Midbrain (tissue), 1 donor: ENCODE results near the gene NOX5.
A peak's percentile ranks its signal among the peaks of the same experiment; 100 is the strongest.
"Not testable (repeated sequence)": the region's sequence is repeated elsewhere in the genome, so short reads cannot be mapped to it uniquely, and the experiment has no call there.

Source experiments
- DNase-seq: peaks from one replicate; lab custom pipeline; 2025; lab: John Stamatoyannopoulos, UW

Gene NOX5

DNA sequence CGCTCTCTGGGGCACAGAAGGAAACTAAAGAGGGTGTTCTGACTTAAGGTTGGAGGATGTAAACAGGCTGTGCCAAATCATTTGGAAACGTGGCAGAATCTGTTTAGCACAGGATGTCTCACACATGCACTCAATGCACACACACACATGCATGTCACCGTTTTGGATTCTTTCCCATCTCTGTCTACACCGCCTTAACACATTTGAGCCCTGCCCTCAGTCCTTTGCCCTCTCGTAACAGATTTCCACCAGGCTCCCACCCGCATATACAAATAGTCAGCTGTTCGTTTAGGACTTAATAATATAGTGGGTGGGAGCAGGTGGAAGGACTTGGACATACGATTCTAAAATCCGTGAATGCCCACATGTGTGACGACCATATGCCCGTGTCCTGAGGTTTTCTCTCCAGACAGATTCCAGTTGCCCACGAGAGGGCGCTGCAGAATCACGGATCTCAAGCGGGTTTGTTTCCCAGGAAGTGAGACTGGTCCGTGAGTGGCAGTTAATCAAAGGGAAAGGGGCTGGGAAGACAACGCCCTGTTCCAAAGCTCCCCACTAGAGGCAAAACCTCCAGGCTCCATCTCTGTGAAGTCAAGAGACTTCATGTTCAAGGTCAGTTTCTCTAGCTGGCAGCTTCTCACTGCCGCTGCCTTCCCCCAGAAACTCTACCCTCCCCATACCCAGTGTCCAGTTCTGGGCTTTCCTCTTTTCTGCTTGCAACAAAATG lies 44.5 kb downstream of the NOX5 start:
- peak; percentile 89 for DNase-seq

DNA sequence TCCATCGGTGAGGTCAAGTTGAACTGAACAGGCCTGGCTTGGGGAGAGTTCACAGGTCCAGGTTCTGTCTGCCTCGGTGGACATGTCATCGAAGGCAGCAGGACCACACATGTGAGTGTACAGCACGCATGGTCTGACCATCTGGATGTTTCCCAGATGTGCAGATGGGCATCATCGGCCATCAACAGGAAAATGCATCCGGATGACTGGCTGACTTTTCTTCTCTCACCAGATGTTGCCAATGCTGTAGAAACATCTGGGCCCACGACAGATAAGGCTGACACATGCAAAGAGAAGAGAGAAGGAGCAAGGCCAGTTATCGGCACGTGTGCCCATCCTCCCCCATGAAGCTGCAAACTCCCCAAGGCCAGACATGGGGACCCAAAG lies 45.1 kb downstream of the NOX5 start:
- no peak for DNase-seq

DNA sequence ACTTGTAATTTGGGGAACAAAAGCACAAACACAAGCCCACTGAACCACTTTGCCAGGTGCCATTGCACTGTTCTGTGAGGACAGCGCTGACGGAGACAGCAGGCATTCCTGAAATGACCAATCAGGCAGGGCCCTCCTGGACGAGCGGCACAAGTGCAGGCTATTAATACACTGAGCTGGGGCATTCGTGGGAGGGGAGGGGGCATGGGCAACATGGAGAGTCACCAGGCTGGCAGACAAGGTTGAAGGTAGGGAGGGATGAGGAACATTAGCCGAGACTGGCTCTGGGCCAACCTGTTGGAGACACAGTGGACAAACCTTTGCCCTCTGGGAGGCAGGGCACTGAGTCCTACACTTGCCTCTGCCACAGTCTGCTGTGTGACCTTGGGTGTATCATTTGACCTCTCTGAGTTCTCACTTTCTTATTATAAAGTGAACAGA lies 45.6 kb downstream of the NOX5 start:
- no peak for DNase-seq

DNA sequence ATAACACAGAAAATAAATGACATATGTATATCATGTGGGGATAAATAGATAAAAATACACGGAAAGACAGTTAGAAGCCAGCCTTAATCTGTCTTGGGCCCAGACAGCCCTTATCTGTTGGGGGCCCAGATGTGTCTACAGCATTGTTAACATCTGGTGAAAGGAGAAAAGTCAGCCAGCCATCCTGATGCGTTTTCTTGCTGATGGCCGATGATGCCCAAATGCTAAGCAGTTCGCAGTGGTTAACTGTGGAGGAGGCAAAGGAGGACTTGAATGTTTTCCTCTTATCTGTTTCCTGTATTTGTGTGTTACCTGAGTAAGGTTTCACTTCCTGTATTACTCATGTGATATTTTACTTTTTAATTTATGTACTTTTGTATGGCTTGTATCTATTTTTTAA lies 46.2 kb downstream of the NOX5 start:
- no peak for DNase-seq

DNA sequence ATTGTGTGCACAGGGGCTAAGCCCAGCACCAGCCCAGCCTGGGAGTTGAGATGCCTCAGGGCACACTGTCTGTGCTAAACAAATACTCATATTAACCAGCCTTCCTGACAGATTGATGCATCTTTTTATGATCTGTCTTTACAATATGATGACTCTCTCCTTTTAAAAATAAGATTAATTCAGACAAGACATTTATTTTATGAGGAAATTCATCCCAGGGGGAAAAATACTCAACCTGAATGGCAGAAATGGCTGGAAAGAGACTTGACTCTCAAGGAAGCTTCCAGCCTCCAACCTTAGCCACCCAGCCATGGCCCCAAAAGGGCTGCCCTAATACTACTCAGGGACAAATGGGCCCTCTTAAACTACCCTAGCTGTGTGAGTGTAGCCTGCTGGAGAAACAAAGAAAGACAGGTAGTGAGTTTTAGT lies 46.9 kb downstream of the NOX5 start:
- no peak for DNase-seq

DNA sequence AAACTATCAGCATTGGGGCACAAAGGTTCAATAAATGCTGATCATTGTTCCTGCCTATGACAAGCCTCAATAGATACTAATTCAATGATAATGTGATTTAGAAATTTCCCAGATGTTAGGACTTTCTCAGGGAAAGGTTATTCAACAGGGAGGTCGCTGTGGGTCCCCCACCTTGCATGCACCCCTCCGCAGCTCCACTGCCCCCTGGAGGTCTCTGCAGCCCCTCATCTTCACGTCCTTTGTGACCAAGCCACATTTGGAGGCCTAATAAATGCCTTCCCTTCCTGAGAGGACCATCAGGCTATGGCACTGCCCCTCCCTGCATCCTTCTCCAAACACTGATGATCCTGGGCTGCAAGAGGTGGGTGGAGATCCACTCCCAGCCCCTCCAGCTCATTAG lies 50.2 kb downstream of the NOX5 start:
- no peak for DNase-seq

DNA sequence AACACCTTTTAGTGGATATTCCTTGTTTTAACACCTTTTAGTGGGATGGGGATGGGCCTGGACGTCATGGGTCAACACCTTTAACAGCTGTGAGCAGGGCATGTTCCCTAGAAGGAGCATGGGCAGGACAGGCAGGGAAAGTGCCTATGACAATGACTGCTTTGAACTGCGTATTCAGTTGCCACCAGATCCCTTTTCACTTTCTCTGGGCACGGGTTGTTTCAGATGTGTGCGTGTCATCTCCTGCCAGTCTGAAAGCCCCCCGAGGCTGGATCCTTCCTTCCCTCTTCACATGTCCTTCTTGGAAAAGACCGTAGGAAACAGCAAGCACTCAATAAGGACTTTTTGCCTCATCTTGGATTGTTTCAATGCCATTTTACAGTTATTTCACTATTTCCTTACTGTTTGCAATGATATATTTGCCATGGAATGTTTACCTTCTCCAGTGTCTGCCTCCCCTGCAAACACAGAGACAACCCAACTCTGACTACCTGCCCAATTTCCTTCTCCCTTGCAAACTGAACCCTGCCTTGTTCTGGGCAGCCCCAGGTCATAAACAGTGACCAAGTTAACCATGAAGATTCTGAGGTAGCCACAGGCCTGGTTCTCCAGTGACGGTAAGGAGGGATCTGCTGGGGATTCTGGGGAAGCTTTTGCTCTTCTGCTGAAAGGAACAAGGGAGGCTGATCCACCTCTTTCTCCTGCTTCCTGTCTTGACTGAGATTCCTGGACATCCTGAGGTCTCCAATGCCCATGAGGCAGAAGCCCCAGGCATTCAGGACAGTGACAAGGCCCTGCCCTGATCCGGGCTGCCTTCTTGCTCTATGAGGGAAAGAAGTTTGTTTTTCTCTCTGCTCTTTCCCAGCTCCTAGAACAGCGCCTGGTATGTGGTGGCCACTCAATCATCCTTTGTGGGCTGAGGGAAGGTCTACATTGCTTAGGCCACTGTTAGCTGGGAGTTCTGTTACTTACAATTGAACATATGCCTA lies 51.8 kb downstream of the NOX5 start:
- no peak for DNase-seq

DNA sequence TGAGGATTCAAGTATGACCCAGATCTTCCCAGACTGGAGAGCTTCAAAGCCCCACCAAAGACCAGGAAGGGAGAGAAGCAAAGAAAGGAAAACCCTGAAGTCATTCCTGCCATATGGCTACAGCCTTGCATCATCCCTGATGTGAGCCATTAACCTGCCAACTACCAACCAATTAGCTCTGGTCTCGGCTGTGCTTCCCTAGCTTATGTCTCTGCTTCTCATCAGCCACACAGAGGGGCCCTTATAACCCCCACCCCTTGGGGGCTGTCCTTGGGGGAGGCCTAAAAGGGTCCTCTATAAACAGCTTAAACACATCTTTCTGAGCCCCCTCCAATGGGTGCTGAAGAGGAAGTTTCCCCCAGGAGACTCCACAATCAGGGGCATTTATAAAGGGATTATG lies 52.8 kb downstream of the NOX5 start:
- DNase-seq, result no peak

DNA sequence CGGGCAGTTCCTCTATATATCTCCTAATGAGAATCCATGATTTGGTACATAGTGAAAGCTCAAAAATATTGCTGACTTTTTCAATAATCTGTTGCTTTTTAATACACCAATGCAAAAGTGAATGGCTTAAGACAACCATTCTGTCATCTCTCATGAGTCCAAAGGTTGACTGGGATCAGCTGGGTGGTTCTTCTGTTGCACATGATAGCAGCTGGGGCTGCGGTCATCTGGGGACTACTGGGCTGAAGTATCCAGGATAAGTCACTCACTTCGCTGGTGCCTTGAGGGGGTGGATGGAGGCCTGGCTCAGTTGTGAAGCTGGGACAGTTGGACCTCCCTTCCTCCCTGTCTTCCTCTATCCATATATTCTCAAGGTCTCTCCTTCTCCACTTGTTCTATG lies 53.7 kb downstream of the NOX5 start:
- no peak for DNase-seq

DNA sequence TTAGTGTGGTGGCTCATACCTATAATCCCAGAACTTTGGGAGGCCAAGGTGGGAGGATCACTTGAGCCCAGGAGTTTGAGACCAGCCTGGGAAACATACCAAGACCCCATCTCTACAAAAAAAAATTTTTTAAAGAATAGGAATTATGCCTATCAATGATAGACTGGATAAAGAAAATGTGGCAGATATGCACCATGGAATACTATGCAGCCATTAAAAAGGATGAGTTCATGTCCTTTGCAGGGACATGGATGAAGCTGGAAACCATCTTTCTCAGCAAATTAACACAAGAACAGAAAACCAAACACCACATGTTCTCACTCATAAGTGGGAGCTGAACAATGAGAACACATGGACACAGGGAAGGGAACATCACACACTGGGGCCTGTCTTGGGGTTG lies 54.8 kb downstream of the NOX5 start:
- DNase-seq, result not testable (repeated sequence)

DNA sequence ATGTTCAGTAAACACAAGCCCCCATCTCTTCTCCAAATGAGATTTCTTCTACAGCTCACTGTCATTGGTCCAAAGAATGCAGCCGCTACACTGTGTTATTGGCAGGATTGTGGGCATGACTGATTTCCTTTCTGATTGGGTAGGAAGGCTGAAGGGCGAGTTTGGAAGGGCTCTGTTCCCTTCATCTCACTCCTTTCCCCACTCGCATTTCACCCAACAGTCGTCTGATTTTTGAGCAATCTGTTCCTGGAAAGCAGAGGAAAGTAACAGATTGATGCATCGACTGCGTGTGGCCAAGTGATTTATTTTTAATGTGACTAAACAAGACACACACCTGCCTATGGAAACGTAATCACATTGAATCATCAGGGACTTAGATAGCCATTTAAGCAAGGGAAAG lies 55.5 kb downstream of the NOX5 start:
- DNase-seq, result no peak

DNA sequence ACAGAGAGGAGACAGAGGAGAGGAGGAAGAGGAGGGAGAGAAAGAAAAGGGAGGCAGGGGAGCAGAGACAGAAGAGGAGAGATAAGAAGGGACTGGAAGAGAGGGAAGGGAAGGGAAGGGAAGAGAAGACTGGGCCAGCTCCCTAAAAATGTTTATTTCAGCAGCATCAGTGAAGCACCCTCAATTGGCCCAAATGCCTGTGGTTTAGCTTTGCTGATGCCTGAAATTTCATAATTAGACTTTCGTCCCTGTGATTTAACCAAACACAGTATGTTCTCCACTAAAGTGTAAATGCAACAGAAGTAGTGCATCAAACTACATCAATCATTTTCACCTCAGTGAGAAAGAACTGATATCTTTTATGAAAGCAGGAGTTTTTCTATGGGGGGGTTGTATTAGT lies 55.9 kb downstream of the NOX5 start:
- no peak for DNase-seq

DNA sequence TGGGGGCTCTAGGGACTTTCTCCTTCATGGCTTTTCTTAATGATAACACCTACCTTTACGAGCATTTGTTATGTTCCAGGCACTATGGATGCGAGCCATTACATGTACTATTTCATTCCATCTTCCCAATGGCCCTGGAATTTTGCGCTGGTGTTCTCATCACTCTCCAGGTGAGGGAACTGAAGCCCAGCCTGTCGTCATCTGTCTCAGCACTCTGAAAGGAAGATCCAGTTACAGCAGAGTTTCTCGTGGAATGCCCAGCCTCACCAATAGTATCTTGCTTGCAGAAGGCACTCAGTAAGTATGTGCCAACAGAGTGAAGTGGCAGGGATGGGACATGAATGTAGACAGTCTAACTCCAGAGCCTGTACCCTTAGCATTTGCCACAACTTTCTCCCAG lies 56.8 kb downstream of the NOX5 start:
- DNase-seq, result no peak

DNA sequence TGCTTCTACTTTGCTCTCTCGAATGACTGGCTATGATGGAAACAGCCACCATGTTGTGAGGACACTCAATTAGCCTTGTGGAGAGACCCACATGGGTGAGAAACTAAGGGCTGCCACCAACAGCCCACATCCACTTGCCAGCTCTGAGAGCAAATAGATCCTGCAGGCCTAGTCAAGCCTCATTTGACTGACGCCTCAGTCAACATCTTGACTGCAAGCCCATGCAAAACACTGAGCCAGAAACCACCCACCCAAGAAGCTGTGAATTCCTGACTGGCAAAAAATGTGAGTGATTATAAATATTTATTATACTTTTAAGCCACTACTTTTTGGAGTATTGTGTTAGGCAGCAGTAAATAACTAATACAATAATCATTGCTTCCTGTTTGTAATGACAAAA lies 58.4 kb downstream of the NOX5 start:
- DNase-seq, result no peak

DNA sequence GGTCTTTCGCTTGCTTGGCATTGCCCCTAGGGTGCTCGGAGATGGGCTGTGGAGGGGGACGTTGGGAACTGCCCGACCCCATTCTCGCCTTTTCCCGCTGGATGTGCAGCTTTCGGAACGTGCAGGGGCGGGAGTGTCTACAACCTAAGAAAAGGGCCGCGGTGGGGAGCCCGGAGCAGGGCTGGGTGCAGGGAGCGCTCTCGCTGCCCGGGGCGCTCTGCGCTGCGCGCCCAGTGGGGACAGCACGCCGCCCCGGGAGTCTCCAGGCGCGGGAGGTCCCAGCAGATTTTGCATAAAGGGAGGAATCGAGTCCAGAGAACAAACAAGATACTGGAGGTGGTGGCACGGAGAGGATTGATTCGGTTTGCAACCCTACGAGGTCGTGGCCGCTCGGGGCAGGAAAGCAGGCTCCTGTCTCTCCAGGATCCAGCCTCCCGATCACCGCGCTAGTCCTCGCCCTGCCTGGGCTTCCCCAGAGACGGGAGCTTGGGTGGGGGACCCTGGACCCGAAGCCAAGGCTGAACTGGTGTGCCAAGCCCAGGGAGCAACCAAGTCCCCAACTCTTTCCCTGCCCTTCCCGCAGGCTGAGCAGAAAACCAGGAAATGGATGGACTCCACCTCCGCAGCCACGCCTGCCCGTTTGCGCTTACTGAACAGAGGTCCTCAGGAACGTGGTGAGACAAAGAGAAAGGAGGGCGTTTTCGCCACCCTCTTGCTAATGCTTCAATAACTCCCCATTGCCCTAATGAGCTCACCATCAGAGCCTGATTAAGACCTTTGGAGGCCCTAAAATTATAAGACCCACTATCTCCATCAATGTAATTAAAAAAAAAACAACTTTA lies 59.7 kb downstream of the NOX5 start:
- no peak for DNase-seq

DNA sequence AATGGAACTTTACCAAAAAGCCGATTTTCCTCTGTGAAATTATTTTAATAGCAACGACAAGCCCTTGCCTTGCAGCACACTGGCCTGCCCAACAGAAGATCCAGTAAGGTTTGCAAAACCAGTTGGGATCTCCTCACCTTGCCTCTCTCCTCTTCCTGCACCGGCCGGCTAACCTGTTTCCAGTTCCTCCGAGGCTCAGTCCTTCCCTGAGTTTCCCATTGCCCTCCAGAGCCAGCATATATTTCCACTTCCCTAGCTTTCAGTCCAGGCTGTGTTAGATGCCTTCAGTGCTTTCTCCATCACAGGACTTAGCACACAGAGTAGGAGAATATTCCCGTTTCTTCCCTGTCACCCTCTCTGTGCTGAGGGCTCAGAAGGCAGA lies 60.3 kb downstream of the NOX5 start:
- no peak for DNase-seq

DNA sequence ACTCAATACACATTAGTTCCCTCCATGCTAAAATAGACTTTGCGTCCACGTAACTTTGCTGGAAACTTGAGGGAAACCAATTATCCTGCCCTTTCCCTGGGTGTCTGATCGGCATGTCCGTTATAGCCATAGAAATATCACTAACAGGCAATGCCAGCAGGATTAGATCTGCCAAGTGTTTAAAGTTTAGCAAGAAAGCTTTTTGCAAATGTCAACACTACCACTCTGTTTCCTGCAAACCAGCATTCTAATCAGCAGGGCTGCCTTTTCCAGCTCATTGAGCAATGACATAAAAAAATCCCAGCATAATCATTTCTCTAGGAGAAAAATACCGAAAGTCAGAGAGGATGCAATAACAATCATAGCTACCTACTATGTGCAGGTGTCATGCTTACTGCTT lies 60.9 kb downstream of the NOX5 start:
- DNase-seq, result no peak

DNA sequence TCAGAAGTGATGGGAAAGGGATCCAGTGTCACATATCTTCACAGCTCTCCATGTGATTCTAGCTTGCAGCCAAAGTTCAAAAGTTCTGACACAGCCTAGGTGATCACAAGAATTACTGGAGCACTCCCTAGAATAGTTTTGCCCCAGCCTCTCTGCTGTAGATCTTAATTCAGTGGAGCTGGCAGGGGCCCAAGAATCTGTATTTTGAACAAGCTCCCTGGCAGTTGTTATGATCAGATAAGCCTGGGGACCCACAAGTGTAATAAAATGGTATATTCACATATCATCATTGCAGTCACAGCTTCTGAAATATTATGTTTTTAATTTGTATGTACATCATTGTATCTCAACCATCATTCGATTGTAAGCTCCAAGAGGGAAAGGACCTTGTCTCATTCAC lies 62.3 kb downstream of the NOX5 start:
- no peak for DNase-seq

DNA sequence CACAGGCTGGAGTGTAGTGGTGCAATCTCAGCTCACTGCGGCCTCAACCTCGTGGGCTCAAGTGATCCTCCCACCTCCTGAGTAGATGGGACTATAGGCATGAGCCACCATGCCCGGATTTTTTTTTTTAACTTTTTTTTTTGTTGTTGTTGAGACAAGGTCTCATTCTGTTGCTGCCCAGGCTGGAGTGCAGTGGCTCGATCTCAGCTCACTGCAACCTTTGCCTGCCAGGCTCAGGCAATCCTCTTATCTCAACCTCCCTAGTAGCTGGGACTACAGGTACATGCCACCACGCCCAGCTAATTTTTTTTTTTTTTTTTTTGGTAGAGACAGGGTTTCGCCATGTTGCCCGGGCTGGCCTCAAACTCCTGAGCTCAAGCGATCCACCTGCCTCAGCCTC lies 64.1 kb downstream of the NOX5 start:
- no peak for DNase-seq

DNA sequence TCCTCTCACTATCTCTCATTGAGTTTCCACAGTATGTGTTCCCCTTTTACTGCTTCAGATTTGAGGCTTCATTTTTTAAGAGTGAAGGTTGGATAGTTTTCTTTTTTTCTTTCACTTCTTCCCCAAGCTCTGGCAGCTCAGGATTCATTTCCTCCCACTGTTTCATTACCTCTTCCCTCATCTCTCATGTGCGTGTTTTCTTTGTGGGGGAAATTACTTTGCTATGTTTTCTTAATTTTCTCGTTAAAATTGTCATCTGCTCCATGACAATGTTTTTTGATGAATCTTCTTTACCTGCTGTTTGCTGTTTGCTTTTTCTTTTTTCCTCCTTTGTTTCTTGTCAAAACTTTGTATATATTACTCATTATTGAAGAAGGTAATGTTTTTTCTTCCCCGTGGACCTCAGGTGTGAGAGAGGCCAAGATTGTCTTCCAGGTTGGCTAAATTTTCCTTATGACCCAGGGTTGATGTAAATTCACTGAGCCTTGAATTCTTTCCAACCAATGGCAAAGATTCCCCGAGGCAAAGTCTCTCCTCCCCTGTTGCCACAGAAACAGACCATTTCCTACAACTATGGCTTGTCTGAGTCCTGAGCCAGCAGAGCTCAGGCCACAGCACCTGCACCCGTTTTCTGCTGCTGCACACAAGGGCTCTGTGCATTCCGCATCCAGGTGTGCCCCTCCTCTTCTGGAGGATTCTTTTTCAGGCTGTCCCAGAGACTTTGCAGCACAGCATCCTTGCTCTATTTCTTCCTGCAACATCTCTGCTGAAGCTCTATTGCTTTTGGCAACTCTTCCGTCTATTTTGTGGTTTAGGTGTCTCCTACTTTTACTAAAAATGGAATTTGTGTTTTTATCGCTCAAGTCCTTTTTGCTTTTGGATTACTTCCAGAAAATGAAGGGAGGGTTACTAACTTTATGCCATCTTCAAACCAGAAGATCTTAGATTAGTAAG lies 66.1 kb downstream of the NOX5 start:
- DNase-seq, result no peak

DNA sequence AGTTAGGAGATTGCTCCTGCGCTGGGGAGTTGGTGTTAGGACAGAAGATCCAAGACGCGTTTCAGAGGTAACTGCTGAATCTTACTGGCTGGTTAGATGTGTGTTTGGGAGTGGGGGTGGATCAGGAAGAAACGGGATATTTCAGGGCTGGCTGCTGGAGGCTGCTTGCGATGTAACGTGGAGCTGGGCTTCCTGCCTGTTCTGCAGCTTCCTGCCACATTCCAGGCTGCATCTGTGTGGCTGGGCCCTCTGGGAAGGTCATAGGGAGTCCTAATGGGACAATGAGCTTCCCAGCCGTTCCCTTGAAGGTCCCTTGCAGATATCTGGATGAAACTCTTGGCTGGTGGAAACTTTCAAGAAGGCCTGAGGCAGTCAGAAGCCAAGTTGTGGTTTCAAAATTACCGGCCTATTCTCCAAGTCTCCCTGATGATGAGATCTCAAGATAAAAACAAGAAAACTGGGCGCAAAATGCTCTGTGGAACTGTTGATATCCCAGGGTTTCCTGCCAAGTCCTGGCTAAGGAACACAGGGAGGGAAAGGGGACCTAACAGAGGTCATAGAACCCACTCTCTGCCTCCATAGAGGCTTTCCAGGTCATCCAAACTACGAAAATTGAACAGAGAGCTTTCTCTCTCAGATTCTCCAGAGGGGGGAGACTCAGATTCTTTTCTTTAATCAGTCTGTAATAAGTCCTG lies 67.0 kb downstream of the NOX5 start:
- no peak for DNase-seq
